HG02798 (cell line): ENCODE results near the gene SMAD6.

Experiments used
- ATAC-seq: cut with Tn5 transposase; IDR thresholded peaks from one replicate; pipeline ENCODE4 v1.9.1; 2021; ENCODE audit warnings: mild to moderate bottlenecking; ENCODE audit not compliant: unreplicated experiment, poor library complexity

The SMAD6 gene

DNA sequence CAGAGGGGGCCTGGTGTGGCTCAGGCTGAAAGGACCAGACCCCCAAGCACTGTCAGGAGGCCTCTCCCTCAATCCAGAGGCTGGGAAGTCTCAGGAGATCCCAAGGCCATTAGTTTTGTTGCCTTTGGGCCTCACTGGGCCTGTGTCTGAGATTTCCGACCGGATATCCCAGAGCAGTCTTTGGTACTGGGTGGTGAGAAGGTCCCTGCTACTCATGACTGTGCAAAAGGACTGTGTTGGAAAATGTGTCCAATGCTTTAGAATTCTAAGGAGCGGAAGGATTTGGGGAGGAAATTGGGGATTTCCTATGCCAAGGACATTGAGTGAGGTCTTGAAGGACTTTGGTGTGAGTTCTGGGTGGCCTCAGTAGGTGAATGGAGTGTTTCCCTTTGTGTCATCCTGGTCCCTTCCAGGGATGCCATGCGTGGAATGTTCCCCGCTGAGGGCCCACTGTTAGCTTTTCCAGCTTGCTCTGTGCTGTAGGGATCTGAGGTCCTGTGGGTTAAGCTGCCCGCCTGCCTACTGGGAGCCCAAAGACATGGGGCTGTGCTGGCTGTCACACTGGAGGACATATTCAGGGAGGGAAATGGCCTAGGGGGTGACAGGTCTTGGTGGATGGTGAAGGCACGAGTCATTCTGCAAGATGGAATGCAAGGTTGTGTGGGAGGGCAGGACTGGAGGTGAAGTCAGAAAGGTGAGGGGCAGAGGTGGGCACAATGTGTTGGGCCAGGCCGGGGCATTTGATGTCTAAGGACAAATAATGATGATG lies 16.4 kb downstream of the SMAD6 start:
- no peak for ATAC-seq

DNA sequence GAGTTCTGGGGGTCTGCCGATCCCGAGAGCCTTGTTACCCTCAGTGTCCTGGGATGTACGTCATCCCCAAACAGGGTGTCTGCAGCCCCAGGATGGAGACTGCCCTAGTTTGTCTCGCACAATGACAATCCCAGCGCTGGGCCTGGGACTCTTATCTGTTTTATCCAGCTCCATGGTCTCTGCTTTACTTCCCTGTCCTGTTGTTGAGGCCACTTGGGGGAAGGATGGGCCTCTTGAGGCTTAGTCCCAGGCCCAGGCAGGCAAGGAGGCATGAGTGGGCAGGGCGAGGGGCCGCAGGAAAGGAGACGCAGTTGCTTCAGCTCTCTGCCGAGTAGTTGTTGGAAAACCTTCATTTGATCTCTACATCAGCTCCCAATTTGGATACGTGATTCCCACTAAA lies 17.4 kb downstream of the SMAD6 start:
- no peak for ATAC-seq

GRCh38 chr15:66720206-66721010 lies 18.4 kb downstream of the SMAD6 start:
- no peak for ATAC-seq

GRCh38 chr15:66721020-66721419 lies 19.0 kb downstream of the SMAD6 start:
- ATAC-seq: no peak

DNA sequence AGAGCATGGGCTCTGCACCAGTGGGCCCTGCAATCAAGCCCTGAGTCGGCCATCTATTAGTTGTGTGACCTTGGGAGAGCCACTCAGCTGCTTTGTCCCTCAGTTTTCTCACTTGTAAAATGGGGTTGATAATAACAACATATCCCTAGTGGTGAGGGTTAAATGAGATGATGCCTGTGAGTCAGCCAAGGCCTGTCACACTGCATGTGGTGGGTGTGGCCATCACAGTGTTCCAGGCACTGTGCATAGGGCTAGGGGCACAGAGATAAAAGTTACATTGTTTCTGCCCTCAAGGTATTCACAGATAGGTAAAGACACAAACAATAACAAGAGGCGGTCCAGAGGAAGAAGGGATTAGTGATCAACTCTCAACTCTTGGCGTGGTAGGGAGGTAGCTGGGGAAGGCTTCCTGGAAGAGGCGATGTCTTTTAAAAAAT lies 19.5 kb downstream of the SMAD6 start:
- ATAC-seq: no peak

GRCh38 chr15:66721954-66722353 lies 19.9 kb downstream of the SMAD6 start:
- no peak for ATAC-seq

GRCh38 chr15:66722757-66723540 lies 20.9 kb downstream of the SMAD6 start:
- ATAC-seq: no peak

GRCh38 chr15:66723826-66724731 lies 22.0 kb downstream of the SMAD6 start:
- no peak for ATAC-seq

DNA sequence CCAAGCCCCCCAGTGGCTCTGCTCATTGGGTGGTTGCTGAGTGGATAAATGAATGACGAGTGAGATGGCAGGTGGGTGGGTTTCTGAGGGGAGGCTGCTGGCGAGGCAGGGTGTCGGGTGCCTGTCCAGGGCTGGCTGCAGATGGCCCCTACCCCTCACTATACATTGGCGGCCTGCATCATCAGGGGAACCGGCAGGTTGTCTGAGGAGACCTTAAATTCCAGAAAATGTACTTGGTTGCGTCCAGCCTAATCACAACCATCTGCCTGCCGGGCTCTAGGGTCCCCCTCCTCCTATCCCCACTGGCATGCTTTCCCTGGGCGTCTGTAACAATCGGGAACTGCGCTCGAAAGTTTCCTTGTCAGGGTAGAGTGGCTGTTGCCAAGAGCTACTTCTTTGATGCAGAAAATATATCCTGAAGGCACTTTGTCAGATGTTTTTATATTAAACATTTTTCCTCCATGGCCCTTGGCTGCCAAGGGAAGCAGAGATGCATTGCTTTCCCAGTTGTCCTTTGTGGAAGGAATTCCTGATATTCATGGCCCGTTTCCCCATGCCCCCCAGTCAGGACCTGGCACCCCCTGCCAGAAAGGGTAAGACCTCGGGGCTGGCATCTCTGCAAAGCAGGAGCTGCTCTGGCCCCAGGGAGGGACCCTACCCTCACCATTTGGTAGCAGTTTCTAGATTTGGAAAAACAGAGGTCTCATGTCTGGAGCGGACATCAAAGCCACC lies 22.9 kb downstream of the SMAD6 start:
- ATAC-seq: no peak

GRCh38 chr15:66725464-66725785 lies 23.4 kb downstream of the SMAD6 start:
- no peak for ATAC-seq

GRCh38 chr15:66726386-66726785 lies 24.4 kb downstream of the SMAD6 start:
- no peak for ATAC-seq

DNA sequence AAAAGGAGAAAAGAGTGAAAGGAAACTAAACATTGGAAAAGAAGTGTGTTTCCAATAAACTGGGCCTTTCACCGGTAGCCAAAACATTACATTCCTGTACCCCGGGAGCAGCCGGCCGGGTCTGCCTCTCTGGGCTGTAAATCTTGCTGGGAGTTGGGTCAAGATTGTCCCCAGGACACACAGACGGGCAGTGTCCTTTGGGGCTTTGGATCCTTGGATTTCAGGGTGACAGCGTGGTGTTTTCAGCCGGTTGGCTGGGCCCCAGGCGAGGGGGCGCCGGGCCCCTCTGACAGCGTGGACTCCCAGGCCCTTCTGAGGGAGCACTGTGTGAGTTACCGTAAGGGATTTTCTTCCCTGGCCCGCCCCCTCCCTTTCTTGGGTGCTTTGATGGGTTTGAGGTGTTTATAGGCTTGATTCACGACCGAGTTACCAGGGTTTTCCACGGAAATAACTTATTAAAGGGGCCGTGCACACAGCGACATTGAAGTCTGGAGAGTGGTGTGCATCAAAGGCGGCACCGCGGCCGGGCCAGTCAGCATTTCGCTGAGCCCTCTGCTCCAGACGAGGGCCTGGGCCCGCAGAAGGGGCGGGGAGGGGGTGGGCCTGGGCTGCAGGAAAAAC lies 27.4 kb downstream of the SMAD6 start:
- ATAC-seq: no peak

DNA sequence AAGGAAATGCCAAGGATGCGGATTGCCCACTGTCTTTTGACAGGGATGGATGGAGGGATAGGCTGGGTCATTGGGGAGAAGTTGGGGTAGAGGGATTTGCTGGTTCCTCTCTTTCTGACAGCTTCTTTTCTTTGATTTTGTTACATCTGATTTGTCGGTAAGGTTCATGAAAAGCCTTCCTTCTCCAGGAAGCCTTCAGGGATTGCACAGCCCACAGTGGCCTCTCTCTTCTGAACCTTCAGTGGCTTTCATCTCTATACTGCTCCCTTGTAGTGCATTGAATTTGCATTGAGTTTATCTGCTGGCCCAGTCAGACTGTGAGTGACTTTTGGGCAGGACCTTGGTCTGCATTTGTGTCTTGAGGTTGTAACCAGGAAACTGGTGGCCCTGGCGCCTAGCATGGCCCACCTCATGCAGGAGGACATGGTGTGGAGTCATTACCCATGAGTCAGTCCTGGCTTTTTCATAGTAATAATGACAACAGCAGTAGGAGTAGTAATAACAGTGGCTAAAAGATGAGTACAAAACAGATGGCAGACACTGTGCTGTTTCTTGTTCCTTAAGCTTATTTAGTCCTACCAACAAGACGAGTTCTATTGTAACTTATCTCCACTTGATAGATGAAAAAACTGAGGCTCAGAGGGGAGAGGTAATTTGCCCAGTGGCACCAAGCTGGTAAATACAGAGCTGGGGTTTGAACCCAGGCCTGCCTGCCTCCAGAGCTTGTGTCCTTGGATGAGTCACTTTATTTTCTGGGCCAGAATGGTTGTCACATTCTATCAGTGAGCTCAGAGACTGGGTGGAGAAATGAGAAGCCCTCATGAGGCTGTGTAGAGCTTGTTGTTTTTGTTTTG lies 28.4 kb downstream of the SMAD6 start:
- ATAC-seq: no peak

- ATAC-seq: no peak
Measured at GRCh38 chr15:66733976-66734375, 31.9 kb downstream of the SMAD6 start.

DNA sequence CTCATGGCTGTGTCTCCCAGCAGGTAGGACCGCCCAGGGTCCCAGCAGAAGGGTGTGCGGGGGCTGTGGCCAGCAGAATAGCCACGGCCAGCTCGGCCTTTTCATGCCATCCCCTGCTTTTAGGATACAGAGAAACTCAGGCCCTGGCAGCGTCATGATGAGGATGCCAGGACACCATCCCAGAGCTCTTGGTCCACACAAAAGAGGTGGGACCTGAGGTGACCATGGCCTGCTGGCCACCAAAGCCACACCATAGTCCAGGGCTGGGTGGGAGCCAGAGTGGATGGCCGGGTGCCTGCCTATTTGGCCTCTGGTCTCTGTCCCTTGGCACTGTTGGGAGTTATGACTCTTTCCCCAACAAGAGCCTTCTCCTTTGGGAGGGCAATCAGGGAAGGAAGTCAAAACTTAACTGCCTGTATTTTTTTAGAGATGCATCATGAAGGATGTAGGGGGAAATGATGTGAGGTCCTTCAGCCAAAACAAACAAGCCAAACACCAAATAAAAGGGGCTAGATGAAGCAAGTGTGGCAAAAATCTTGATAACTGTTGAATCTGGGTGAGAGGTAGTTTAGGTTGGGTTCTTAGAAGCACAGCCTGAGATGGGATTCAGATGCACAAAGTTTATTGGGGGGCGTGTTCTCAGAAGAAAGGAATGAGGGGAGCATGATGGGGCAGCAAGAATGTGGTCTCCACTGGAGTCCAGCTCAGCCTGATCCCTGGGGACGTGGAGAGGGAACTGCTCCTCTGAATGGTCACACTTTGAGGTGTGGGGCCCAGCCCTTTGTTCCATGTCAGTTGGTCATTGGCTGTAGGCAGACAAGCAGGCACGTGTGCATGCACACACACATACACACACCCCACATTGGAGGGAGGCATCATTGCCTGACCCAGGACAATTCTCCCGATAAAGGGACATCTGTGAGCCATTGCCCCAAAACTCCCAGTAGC lies 33.2 kb downstream of the SMAD6 start:
- no peak for ATAC-seq

GRCh38 chr15:66735909-66736305 lies 33.9 kb downstream of the SMAD6 start:
- ATAC-seq: no peak
